OCI-LY1 (cell line): Measurements from ENCODE around the gene VPS39.

Source experiments
- H2AFZ ChIP-seq: fragments of 200-600 bp; sonication (generic), shearing (Covaris generic); 2 replicates; pipeline ENCODE4 v1.6.0; 2014; ENCODE audit warnings: antibody characterized with exemption, mild to moderate bottlenecking, low read length
- H3F3A ChIP-seq: fragments of 200-600 bp; sonication (generic), shearing (Covaris generic); 2 replicates; pipeline ENCODE4 v1.6.0; 2014; ENCODE audit warnings: mild to moderate bottlenecking, antibody characterized with exemption, low read length, moderate library complexity; ENCODE audit not compliant: insufficient read depth
- H3K27ac ChIP-seq: fragments of 200-600 bp; sonication (generic); 2 replicates; pipeline ENCODE4 v1.5.1; 2014; ENCODE audit warnings: low read length, mixed run types, mild to moderate bottlenecking, low read depth; ENCODE audit not compliant: poor library complexity, severe bottlenecking
- H3K27me3 ChIP-seq: fragments of 200-600 bp; sonication (generic); 2 replicates; pipeline ENCODE4 v1.6.0; 2014; ENCODE audit warnings: antibody characterized with exemption, mild to moderate bottlenecking, low read length, moderate library complexity; ENCODE audit not compliant: insufficient read depth
- H3K36me3 ChIP-seq: fragments of 200-600 bp; sonication (generic); 2 replicates; pipeline ENCODE4 v1.6.1; 2014; ENCODE audit warnings: mild to moderate bottlenecking, antibody characterized with exemption, low read length, moderate library complexity, mixed read lengths; ENCODE audit not compliant: insufficient read depth
- H3K4me1 ChIP-seq: fragments of 200-600 bp; sonication (generic); 2 replicates; pipeline ENCODE4 v1.5.1; 2014; ENCODE audit warnings: mild to moderate bottlenecking, low read length, moderate library complexity; ENCODE audit not compliant: insufficient read depth, severe bottlenecking
- H3K4me2 ChIP-seq: fragments of 200-600 bp; sonication (generic), shearing (Covaris generic); 2 replicates; pipeline ENCODE4 v1.6.1; 2014; ENCODE audit warnings: low read length
- H3K4me3 ChIP-seq: fragments of 200-600 bp; sonication (generic); 2 replicates; pipeline ENCODE4 v1.5.1; 2014; ENCODE audit warnings: low read length, low read depth, mild to moderate bottlenecking, mixed read lengths; ENCODE audit not compliant: poor library complexity, severe bottlenecking
- H3K79me2 ChIP-seq: fragments of 200-600 bp; shearing (Covaris generic); 2 replicates; pipeline ENCODE4 v1.6.1; 2016; ENCODE audit warnings: mixed run types, low read length, mixed read lengths; ENCODE audit not compliant: insufficient read depth
- H3K9ac ChIP-seq: fragments of 200-600 bp; sonication (generic), shearing (Covaris generic); 2 replicates; pipeline ENCODE4 v1.6.1; 2014; ENCODE audit warnings: mild to moderate bottlenecking, low read length, mixed read lengths
- H3K9me2 ChIP-seq: fragments of 200-600 bp; sonication (generic), shearing (Covaris generic); 2 replicates; pipeline ENCODE4 v1.6.1; 2014; ENCODE audit warnings: low read depth, mild to moderate bottlenecking, low read length, mixed read lengths
- H3K9me3 ChIP-seq: fragments of 200-600 bp; shearing (Covaris generic); 2 replicates; pipeline ENCODE4 v1.6.1; 2014; ENCODE audit warnings: low read length, mixed read lengths
- H4K20me1 ChIP-seq: fragments of 200-600 bp; sonication (generic), shearing (Covaris generic); 2 replicates; pipeline ENCODE4 v1.6.0; 2016; ENCODE audit warnings: mild to moderate bottlenecking, low read length; ENCODE audit not compliant: insufficient read depth
- CTCF ChIP-seq: fragments of 200-600 bp; sonication (generic), shearing (Covaris generic); IDR thresholded peaks from 2 replicates; pipeline ENCODE4 v1.5.1; 2017; ENCODE audit warnings: mild to moderate bottlenecking, antibody characterized with exemption, low read length, moderate library complexity, mixed read lengths
- EZH2 ChIP-seq: fragments of 200-600 bp; sonication (generic), shearing (Covaris generic); IDR thresholded peaks from 2 replicates; pipeline ENCODE4 v1.8.0; 2017; ENCODE audit warnings: borderline replicate concordance, mixed run types, mild to moderate bottlenecking, antibody characterized with exemption, low read length, moderate library complexity, mixed read lengths

VPS39 gene

GRCh38 chr15:42184736-42185135 is 23.4 kb downstream of the VPS39 start:
- no peaks in the 10 kb centered on the region for H3K79me2 ChIP-seq
- no peak overlapping the region for H3K4me2 ChIP-seq
- TF ChIP-seq EZH2 (no peak), CTCF (no peak)
- H4K20me1 ChIP-seq, result no peaks in the 10 kb centered on the region
- no peak overlapping the region for H2AFZ ChIP-seq
- no peak overlapping the region for H3K9ac ChIP-seq
- peaks cover 73% of the 10 kb centered on the region for H3K36me3 ChIP-seq
- H3K9me2 ChIP-seq, result no peaks in the 10 kb centered on the region
- H3K4me1 ChIP-seq, result no peaks in the 10 kb centered on the region
- H3K4me3 ChIP-seq, result no peak overlapping the region
- no peaks in the 10 kb centered on the region for H3K9me3 ChIP-seq
- no peaks in the 10 kb centered on the region for H3K27me3 ChIP-seq
- H3K27ac ChIP-seq, result no peak overlapping the region
- H3F3A ChIP-seq, result no peaks in the 10 kb centered on the region

- Histone ChIP-seq H3K4me3 (no peak overlapping the region), H2AFZ (no peak overlapping the region), H3K27me3 (no peaks in the 10 kb centered on the region), H3K27ac (no peak overlapping the region), H3K9ac (no peak overlapping the region), H3K9me3 (no peaks in the 10 kb centered on the region), H4K20me1 (no peaks in the 10 kb centered on the region), H3K36me3 (peaks cover 74% of the 10 kb centered on the region), H3F3A (no peaks in the 10 kb centered on the region), H3K79me2 (no peaks in the 10 kb centered on the region), H3K4me1 (no peaks in the 10 kb centered on the region), H3K4me2 (no peak overlapping the region), H3K9me2 (no peaks in the 10 kb centered on the region)
- TF ChIP-seq CTCF (no peak), EZH2 (no peak)
These were observed 23.8 kb downstream of the VPS39 start for GRCh38 chr15:42184296-42184695.

- Histone ChIP-seq H3K4me1 (no peaks in the 10 kb centered on the region), H3K27ac (no peak overlapping the region), H3K4me3 (no peak overlapping the region), H3K27me3 (no peaks in the 10 kb centered on the region), H4K20me1 (no peaks in the 10 kb centered on the region), H3K79me2 (no peaks in the 10 kb centered on the region), H3K9me2 (no peaks in the 10 kb centered on the region), H3K4me2 (no peak overlapping the region), H2AFZ (no peak overlapping the region), H3F3A (no peaks in the 10 kb centered on the region), H3K36me3 (peaks cover 72% of the 10 kb centered on the region), H3K9ac (no peak overlapping the region), H3K9me3 (no peaks in the 10 kb centered on the region)
- TF ChIP-seq EZH2 (no peak), CTCF (no peak)
These were observed 25.1 kb downstream of the VPS39 start for GRCh38 chr15:42182961-42183360.
